Tibial nerve (tissue), 4 donors: Measurements from ENCODE around the gene ATG7.

Experiments
- EP300 ChIP-seq, 2 donors: sonication (generic); formaldehyde crosslinking; IDR thresholded peaks; one replicate each; pipeline ENCODE4 v1.6.1; 2017; ENCODE audit warnings: antibody characterized with exemption in 2 of 2, mild to moderate bottlenecking in 1 of 2
- POLR2A ChIP-seq, 2 donors: fragments of 450-650 bp; IDR thresholded peaks; one replicate each; pipeline ENCODE4 v1.6.1; 2017; ENCODE audit warnings: antibody characterized with exemption in 2 of 2, mild to moderate bottlenecking in 2 of 2, moderate library complexity in 2 of 2
- TF ChIP-seq, protein P1 (sequence below), 5 experiments: fragments of 200-600 bp in 3 of 5; fragments of 450-650 bp in 2 of 5; sonication (generic) in 3 of 5; IDR thresholded peaks; one replicate each; pipeline ENCODE4 v1.5.1; 2016 to 2019; ENCODE audit warnings: antibody characterized with exemption in 5 of 5, mild to moderate bottlenecking in 3 of 5, moderate library complexity in 2 of 5

DNA sequence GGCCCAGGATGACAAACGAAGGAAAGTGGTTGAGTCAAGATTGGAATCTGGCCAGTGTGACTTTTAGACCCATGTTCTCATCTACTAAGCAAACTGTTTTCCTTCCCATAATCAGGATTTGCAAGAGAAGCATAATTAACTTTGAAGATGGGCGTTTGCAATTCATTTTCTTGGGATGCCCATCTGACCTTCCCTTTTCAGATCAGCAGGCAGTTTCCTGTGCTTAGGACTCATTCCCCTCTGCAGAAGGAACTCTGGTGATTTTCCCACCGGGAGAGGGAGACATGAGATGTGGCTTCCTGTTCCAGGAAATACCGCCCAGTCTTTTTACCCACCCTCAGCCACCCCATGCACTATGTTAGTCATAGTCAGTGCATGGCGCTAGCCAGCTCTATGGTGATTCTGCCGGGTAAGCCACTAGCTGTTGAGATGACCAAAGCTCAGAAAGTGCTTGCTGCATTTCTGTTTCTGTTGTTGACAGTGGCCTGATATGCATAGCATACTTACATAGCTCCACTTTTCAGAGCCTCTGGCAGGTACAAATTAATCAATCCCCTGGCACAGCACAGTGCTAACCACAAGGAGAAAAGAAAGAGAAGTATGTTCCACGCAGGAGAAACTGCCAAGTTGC, 242.1 kb downstream of the ATG7 start:
- TF ChIP-seq, protein P1, sequence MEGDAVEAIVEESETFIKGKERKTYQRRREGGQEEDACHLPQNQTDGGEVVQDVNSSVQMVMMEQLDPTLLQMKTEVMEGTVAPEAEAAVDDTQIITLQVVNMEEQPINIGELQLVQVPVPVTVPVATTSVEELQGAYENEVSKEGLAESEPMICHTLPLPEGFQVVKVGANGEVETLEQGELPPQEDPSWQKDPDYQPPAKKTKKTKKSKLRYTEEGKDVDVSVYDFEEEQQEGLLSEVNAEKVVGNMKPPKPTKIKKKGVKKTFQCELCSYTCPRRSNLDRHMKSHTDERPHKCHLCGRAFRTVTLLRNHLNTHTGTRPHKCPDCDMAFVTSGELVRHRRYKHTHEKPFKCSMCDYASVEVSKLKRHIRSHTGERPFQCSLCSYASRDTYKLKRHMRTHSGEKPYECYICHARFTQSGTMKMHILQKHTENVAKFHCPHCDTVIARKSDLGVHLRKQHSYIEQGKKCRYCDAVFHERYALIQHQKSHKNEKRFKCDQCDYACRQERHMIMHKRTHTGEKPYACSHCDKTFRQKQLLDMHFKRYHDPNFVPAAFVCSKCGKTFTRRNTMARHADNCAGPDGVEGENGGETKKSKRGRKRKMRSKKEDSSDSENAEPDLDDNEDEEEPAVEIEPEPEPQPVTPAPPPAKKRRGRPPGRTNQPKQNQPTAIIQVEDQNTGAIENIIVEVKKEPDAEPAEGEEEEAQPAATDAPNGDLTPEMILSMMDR (IDR thresholded peaks at IDR 0.05) = no peak
- TF ChIP-seq EP300 (IDR thresholded peaks at IDR 0.05) (peak in 1 of 2 donors; percentile 67), POLR2A (IDR thresholded peaks at IDR 0.05) (no peak)
